Osteoblast (primary cell): ENCODE measurements around the gene ZC3H7A. TPM values are rescaled to one million over a fixed set of nuclear protein-coding genes. Genes with fewer than 3 reads are reported as not detected.
A peak's percentile ranks its signal among the peaks of the same experiment; 100 is the strongest.

Experiments used
- DNase-seq: peaks from one replicate; pipeline ENCODE4 v3.0.0; 2011; ENCODE audit warnings: low spot score, mixed read lengths; ENCODE audit not compliant: insufficient read length; ENCODE audit errors: missing footprints
- H2AFZ ChIP-seq: 2 replicates; pipeline ENCODE4 v1.6.0; 2011; ENCODE audit warnings: mild to moderate bottlenecking, low read length
- H3K27ac ChIP-seq: 2 replicates; pipeline ENCODE4 v1.5.1; 2011; ENCODE audit warnings: mild to moderate bottlenecking, low read depth, low read length, moderate library complexity
- H3K27me3 ChIP-seq: 2 replicates; pipeline ENCODE4 v1.6.0; 2012; ENCODE audit warnings: mild to moderate bottlenecking, control low read depth, inconsistent platforms, low read length, moderate library complexity; ENCODE audit not compliant: insufficient read depth
- H3K36me3 ChIP-seq: 2 replicates; pipeline ENCODE4 v1.5.1; 2011; ENCODE audit warnings: mild to moderate bottlenecking, low read length, control low read depth, moderate library complexity; ENCODE audit not compliant: insufficient read depth
- H3K4me1 ChIP-seq: 2 replicates; pipeline ENCODE4 v1.5.1; 2011; ENCODE audit warnings: mild to moderate bottlenecking, low read length, control low read depth, moderate library complexity; ENCODE audit not compliant: insufficient read depth
- H3K4me2 ChIP-seq: 2 replicates; pipeline ENCODE4 v1.6.0; 2011; ENCODE audit warnings: mild to moderate bottlenecking, low read length; ENCODE audit not compliant: insufficient read depth
- H3K4me3 ChIP-seq: fragments of 200-600 bp; sonication (generic); 3 replicates; pipeline ENCODE4 v1.5.1; 2012; ENCODE audit warnings: mild to moderate bottlenecking, low read length, inconsistent platforms; ENCODE audit not compliant: insufficient read depth
- H3K79me2 ChIP-seq: 2 replicates; pipeline ENCODE4 v1.6.0; 2012; ENCODE audit warnings: mild to moderate bottlenecking, low read length, control low read depth, inconsistent platforms; ENCODE audit not compliant: insufficient read depth
- H3K9me3 ChIP-seq: 2 replicates; pipeline ENCODE4 v1.5.1; 2011; ENCODE audit warnings: low read depth, low read length, control low read depth
- H4K20me1 ChIP-seq: 2 replicates; pipeline ENCODE4 v1.6.0; 2012; ENCODE audit warnings: mild to moderate bottlenecking, low read length, control low read depth; ENCODE audit not compliant: insufficient read depth
- CTCF ChIP-seq: IDR thresholded peaks from 2 replicates; pipeline ENCODE4 v1.5.1; 2011; ENCODE audit warnings: mild to moderate bottlenecking, low read depth, low read length, moderate library complexity; ENCODE audit errors: extremely low read depth
- total RNA-seq: library from RNA; depleted of rRNA; stranded (reverse); fragments of >200 nt; gene quantifications from 2 replicates; pipeline ENCODE4 v1.2.3, GENCODE V29; 2012

Gene ZC3H7A
- total RNA-seq, 1 donor = 39.8 TPM

GRCh38 chr16:11738742-11739544 lies 58.1 kb downstream of the ZC3H7A start:
- H3K9me3 ChIP-seq = no peaks in the 10 kb centered on the region
- H3K79me2 ChIP-seq = peaks cover 82% of the 10 kb centered on the region
- no peak for TF ChIP-seq CTCF
- peaks cover 44% of the 10 kb centered on the region for H3K36me3 ChIP-seq
- peak overlapping the region; percentile 4 for H3K4me2 ChIP-seq
- H2AFZ ChIP-seq = no peak overlapping the region
- peaks cover 20% of the 10 kb centered on the region for H3K4me1 ChIP-seq
- no peak overlapping the region for H3K27ac ChIP-seq
- DNase-seq = no peak
- H3K27me3 ChIP-seq = no peaks in the 10 kb centered on the region
- peaks cover 46% of the 10 kb centered on the region for H4K20me1 ChIP-seq
- H3K4me3 ChIP-seq = no peak overlapping the region

GRCh38 chr16:11737713-11738112 lies 59.3 kb downstream of the ZC3H7A start:
- no peaks in the 10 kb centered on the region for H3K9me3 ChIP-seq
- peaks cover 83% of the 10 kb centered on the region for H3K79me2 ChIP-seq
- H3K27me3 ChIP-seq = no peaks in the 10 kb centered on the region
- peaks cover 46% of the 10 kb centered on the region for H4K20me1 ChIP-seq
- H3K4me2 ChIP-seq = no peak overlapping the region
- DNase-seq = no peak
- H3K4me1 ChIP-seq = peaks cover 12% of the 10 kb centered on the region
- no peak for TF ChIP-seq CTCF
- H3K27ac ChIP-seq = no peak overlapping the region
- no peak overlapping the region for H3K4me3 ChIP-seq
- H3K36me3 ChIP-seq = peaks cover 53% of the 10 kb centered on the region
- H2AFZ ChIP-seq = no peak overlapping the region

GRCh38 chr16:11736903-11737302 lies 60.2 kb downstream of the ZC3H7A start:
- Histone ChIP-seq H4K20me1 (peaks cover 46% of the 10 kb centered on the region), H3K79me2 (peaks cover 83% of the 10 kb centered on the region), H3K4me1 (peaks cover 12% of the 10 kb centered on the region), H3K9me3 (no peaks in the 10 kb centered on the region), H3K4me2 (no peak overlapping the region), H3K36me3 (peaks cover 62% of the 10 kb centered on the region), H3K27me3 (no peaks in the 10 kb centered on the region), H2AFZ (no peak overlapping the region), H3K27ac (no peak overlapping the region), H3K4me3 (no peak overlapping the region)
- no peak for TF ChIP-seq CTCF
- DNase-seq = no peak

GRCh38 chr16:11735787-11736186 lies 61.3 kb downstream of the ZC3H7A start:
- no peak overlapping the region for H2AFZ ChIP-seq
- no peak overlapping the region for H3K4me3 ChIP-seq
- no peak overlapping the region for H3K27ac ChIP-seq
- peaks cover 5% of the 10 kb centered on the region for H3K4me1 ChIP-seq
- H3K4me2 ChIP-seq = no peak overlapping the region
- no peaks in the 10 kb centered on the region for H3K9me3 ChIP-seq
- no peak for DNase-seq
- peaks cover 83% of the 10 kb centered on the region for H3K79me2 ChIP-seq
- H3K27me3 ChIP-seq = no peaks in the 10 kb centered on the region
- TF ChIP-seq CTCF = no peak
- peaks cover 38% of the 10 kb centered on the region for H4K20me1 ChIP-seq
- H3K36me3 ChIP-seq = peaks cover 72% of the 10 kb centered on the region
